OCI-LY7 (cell line): ENCODE data around the gene NACC1. TPM values are rescaled to one million over a fixed set of nuclear protein-coding genes. Genes with fewer than 3 reads are reported as not detected.

Experiments
- BruUV-seq: library from RNA; stranded (reverse); fragments of 400-500 nt; replicated peaks from 2 replicates; lab custom pipeline; 2021; lab: Mats Ljungman, UMichigan
- CTCF ChIA-PET: fragments of 300-600 bp; sonication (Branson Sonifier 250); formaldehyde crosslinking; loops from one replicate; lab custom pipeline; 2022; ENCODE audit warnings: antibody characterized with exemption; ENCODE audit not compliant: unreplicated experiment; lab: Charles Lee
- POLR2A ChIA-PET: fragments of 300-600 bp; sonication (Branson Sonifier 250); formaldehyde crosslinking; loops from one replicate; lab custom pipeline; 2022; ENCODE audit warnings: antibody characterized with exemption; lab: Charles Lee
- DNase-seq: peaks from one replicate; pipeline ENCODE4 v3.0.0-alpha.2; 2015; ENCODE audit warnings: low spot score
- H2AFZ ChIP-seq: fragments of 200-600 bp; sonication (generic), shearing (Covaris generic); 2 replicates; pipeline ENCODE4 v1.6.1; 2014; ENCODE audit warnings: mild to moderate bottlenecking, antibody characterized with exemption, low read length, moderate library complexity
- H3K27ac ChIP-seq: fragments of 200-600 bp; sonication (generic); 2 replicates; pipeline ENCODE4 v1.5.1; 2014; ENCODE audit warnings: mixed run types, low read depth, mild to moderate bottlenecking, moderate library complexity, low read length, inconsistent platforms; ENCODE audit not compliant: poor library complexity, severe bottlenecking
- H3K36me3 ChIP-seq: fragments of 200-600 bp; sonication (generic); 2 replicates; pipeline ENCODE4 v1.6.1; 2014; ENCODE audit warnings: mild to moderate bottlenecking, antibody characterized with exemption, low read length, moderate library complexity, mixed read lengths; ENCODE audit not compliant: insufficient read depth
- H3K4me1 ChIP-seq: fragments of 200-600 bp; sonication (generic); 2 replicates; pipeline ENCODE4 v1.5.1; 2014; ENCODE audit warnings: mild to moderate bottlenecking, low read length; ENCODE audit not compliant: insufficient read depth, poor library complexity, severe bottlenecking
- H3K4me2 ChIP-seq: fragments of 200-600 bp; sonication (generic); 2 replicates; pipeline ENCODE4 v1.6.1; 2014; ENCODE audit warnings: mild to moderate bottlenecking, low read length
- H3K4me3 ChIP-seq: fragments of 200-600 bp; sonication (generic); 2 replicates; pipeline ENCODE4 v1.5.1; 2014; ENCODE audit warnings: mild to moderate bottlenecking, low read depth, low read length; ENCODE audit not compliant: poor library complexity, severe bottlenecking
- H3K79me2 ChIP-seq: fragments of 200-600 bp; sonication (generic); 2 replicates; pipeline ENCODE4 v1.6.1; 2016; ENCODE audit warnings: low read depth, mild to moderate bottlenecking, low read length, moderate library complexity, mixed read lengths; ENCODE audit not compliant: insufficient read depth
- H3K9me2 ChIP-seq: fragments of 200-600 bp; sonication (generic); 2 replicates; pipeline ENCODE4 v1.6.1; 2016; ENCODE audit warnings: mild to moderate bottlenecking, low read length, mixed read lengths; ENCODE audit not compliant: insufficient read depth
- H3K9me3 ChIP-seq: fragments of 200-600 bp; sonication (generic); 2 replicates; pipeline ENCODE4 v1.6.1; 2014; ENCODE audit warnings: mild to moderate bottlenecking, mixed run types, low read length, mixed read lengths
- H4K20me1 ChIP-seq: fragments of 200-600 bp; sonication (generic); 2 replicates; pipeline ENCODE4 v1.6.1; 2014; ENCODE audit warnings: mild to moderate bottlenecking, antibody characterized with exemption, low read length, moderate library complexity, mixed read lengths; ENCODE audit not compliant: insufficient read depth
- EZH2phosphoT487 ChIP-seq: fragments of 200-600 bp; sonication (generic); IDR thresholded peaks from 2 replicates; pipeline ENCODE4 v1.6.1; 2018; ENCODE audit warnings: low read depth, borderline replicate concordance, mild to moderate bottlenecking, mixed run types, antibody characterized with exemption, low read length, moderate library complexity, mixed read lengths
- intact Hi-C: fragments of 100-400 bp; cut with micrococcal nuclease; formaldehyde crosslinking; loops from one replicate; pipeline ENCODE4 v1.10.0; 2022; ENCODE audit not compliant: unreplicated experiment
- total RNA-seq, 2 experiments: library from RNA; depleted of rRNA in 1 of 2; stranded (reverse); fragments of >200 nt in 1 of 2; shearing (Covaris generic) in 1 of 2; gene quantifications; 2 replicates each; pipeline ENCODE4 v1.2.3, GENCODE V29; 2014 to 2022
- TF ChIP-seq, protein P1 (sequence below): fragments of 200-600 bp; sonication (generic); conservative IDR thresholded peaks from 2 replicates; pipeline ENCODE4 v1.5.1; 2014; ENCODE audit warnings: mild to moderate bottlenecking, antibody characterized with exemption, low read length, moderate library complexity, mixed read lengths

NACC1 gene
- total RNA-seq, 2 experiments from 2014 or later = 52.9 to 56.3 TPM

DNA sequence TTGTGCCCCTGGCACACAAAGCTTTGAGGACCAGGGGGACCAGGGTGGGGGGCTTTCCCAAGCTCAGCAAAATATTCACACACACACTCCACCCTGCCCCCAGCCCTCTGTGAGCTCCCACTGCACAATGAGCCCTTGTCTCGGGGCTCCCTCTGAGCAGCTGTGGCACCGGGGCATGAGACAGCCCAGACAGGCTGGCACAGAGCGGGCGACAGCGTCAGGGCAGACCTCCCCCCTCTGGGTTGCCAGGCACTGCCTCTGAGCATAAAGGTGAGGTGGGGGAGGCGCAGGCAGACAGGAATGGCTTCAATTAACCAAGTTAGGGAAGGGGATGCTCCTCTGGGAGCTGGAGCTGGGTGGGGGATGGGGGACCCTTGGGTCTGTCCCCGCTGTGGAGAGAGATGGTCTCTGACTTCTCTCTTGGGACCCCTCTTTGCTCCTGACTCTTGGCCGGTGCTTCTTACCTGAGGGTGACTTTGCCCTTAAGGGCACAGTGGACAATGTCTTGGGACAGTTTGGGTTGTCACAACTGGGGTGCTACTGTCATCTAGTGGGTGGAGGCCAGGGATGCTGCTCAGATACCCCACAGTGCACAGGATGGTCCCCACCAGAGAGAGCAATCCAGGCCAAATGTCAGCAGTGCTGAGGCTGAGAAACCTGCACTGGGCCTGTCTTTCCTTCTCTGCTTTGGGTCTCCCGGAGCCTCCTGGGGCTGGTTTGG lies 45.7 kb upstream of the NACC1 start:
- H2AFZ ChIP-seq = no peak overlapping the region
- TF ChIP-seq EZH2phosphoT487 = no peak
- TF ChIP-seq, protein P1, sequence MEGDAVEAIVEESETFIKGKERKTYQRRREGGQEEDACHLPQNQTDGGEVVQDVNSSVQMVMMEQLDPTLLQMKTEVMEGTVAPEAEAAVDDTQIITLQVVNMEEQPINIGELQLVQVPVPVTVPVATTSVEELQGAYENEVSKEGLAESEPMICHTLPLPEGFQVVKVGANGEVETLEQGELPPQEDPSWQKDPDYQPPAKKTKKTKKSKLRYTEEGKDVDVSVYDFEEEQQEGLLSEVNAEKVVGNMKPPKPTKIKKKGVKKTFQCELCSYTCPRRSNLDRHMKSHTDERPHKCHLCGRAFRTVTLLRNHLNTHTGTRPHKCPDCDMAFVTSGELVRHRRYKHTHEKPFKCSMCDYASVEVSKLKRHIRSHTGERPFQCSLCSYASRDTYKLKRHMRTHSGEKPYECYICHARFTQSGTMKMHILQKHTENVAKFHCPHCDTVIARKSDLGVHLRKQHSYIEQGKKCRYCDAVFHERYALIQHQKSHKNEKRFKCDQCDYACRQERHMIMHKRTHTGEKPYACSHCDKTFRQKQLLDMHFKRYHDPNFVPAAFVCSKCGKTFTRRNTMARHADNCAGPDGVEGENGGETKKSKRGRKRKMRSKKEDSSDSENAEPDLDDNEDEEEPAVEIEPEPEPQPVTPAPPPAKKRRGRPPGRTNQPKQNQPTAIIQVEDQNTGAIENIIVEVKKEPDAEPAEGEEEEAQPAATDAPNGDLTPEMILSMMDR = 0 out of 2 replicates have a peak, but pooled peaks have one; percentile 21
- H3K36me3 ChIP-seq = no peaks in the 10 kb centered on the region
- H3K9me2 ChIP-seq = no peaks in the 10 kb centered on the region
- ChIA-PET POLR2A (no interaction called here), CTCF (interaction anchor here (1.4 kb wide), 1 partner anchor 107 kb away, joined by 3 read pairs; no protein-coding TSS in a partner anchor)
- no TSS peak for BruUV-seq
- H3K79me2 ChIP-seq = no peaks in the 10 kb centered on the region
- DNase-seq = no peak
- H3K27ac ChIP-seq = no peak overlapping the region
- no peaks in the 10 kb centered on the region for H4K20me1 ChIP-seq
- no peaks in the 10 kb centered on the region for H3K9me3 ChIP-seq
- intact Hi-C loops = no loop called here
- H3K4me1 ChIP-seq = peaks cover 5% of the 10 kb centered on the region
- no peak overlapping the region for H3K4me3 ChIP-seq
- no peak overlapping the region for H3K4me2 ChIP-seq

DNA sequence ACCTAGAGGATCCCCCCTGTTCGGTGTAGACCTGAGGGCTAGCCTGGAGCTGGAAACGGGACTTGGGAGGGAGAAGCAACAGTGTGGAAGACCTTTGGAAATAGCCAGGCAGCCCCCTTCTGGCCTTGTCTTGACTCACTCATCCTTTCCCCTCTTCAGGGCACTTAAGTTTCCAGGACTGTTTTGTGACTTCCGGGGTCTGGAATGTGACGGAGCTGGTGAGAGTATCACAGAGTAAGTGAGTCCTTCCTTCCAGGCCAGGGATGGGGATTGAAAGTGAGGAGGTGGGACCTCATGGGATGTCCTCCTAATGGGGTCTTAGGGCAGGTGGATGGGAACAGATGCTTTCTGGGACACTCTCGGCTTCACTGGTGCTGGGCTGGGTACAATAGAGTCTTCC lies 44.8 kb upstream of the NACC1 start:
- POLR2A ChIA-PET = no interaction called here
- DNase-seq = no peak
- Histone ChIP-seq H2AFZ (no peak overlapping the region), H3K79me2 (no peaks in the 10 kb centered on the region), H3K9me2 (no peaks in the 10 kb centered on the region), H3K27ac (no peak overlapping the region), H3K9me3 (no peaks in the 10 kb centered on the region), H4K20me1 (no peaks in the 10 kb centered on the region), H3K4me3 (no peak overlapping the region), H3K36me3 (no peaks in the 10 kb centered on the region), H3K4me2 (no peak overlapping the region), H3K4me1 (peaks cover 6% of the 10 kb centered on the region)
- no TSS peak for BruUV-seq
- CTCF ChIA-PET = interaction anchor here (1.4 kb wide), 1 partner anchor 108 kb away, joined by 3 read pairs; no protein-coding TSS in a partner anchor
- TF ChIP-seq, protein P1 = no peak
- TF ChIP-seq EZH2phosphoT487 = no peak
- intact Hi-C loops = no loop called here

DNA sequence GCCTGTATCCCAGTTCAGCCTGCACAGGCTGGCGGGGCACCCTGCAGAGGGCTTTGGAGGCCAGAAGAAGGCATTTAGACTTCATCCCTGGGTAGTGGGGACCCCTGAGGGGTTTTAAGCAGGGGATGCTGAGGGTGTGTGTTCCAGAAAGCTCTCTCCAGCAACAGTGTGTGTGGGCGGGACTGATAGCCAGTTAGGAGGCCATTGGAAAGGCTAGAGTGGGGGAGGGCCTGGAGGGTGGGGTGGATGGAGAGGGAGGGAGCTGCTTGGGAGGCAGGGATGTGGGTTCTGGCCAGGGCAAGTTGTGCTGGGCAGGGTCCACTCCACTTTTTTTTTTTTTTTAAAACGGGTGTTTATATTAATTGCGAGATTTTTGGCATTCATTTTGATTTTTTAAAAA lies 43.7 kb upstream of the NACC1 start:
- TF ChIP-seq, protein P1 = no peak
- no peak for TF ChIP-seq EZH2phosphoT487
- no peak overlapping the region for H2AFZ ChIP-seq
- H3K36me3 ChIP-seq = no peaks in the 10 kb centered on the region
- H3K4me1 ChIP-seq = peaks cover 6% of the 10 kb centered on the region
- no TSS peak for BruUV-seq
- no peak overlapping the region for H3K27ac ChIP-seq
- no peaks in the 10 kb centered on the region for H3K9me3 ChIP-seq
- H4K20me1 ChIP-seq = no peaks in the 10 kb centered on the region
- no peaks in the 10 kb centered on the region for H3K79me2 ChIP-seq
- H3K9me2 ChIP-seq = no peaks in the 10 kb centered on the region
- intact Hi-C loops = no loop called here
- H3K4me2 ChIP-seq = no peak overlapping the region
- POLR2A ChIA-PET = no interaction called here
- H3K4me3 ChIP-seq = no peak overlapping the region
- CTCF ChIA-PET = no interaction called here
- DNase-seq = no peak
